K562 (cell line): ENCODE data around the gene KNG1. TPM values are rescaled to one million over a fixed set of nuclear protein-coding genes. Genes with fewer than 3 reads are reported as not detected.

Experiments used
- ATAC-seq: fragments of 200-7000 bp; cut with Tn5 transposase; 3 replicates; pipeline ENCODE4 v1.9.1; 2020; ENCODE audit warnings: moderate library complexity
- BruUV-seq: library from RNA; stranded (reverse); fragments of 400-500 nt; replicated peaks from 2 replicates; lab custom pipeline; 2021; lab: Mats Ljungman, UMichigan
- CTCF ChIA-PET: fragments of 300-600 bp; formaldehyde crosslinking; extraction: SDS; loops from one replicate; lab custom pipeline; 2021; ENCODE audit warnings: low intra/inter-chr PET ratio; lab: Yijun Ruan, JAX
- POLR2A ChIA-PET: fragments of 300-600, 350-650 bp; sonication (Branson Sonifier 250); formaldehyde crosslinking; extraction: SDS; loops from one replicate; lab custom pipeline; 2021; ENCODE audit warnings: antibody characterized with exemption, inconsistent platforms; lab: Yijun Ruan, JAX
- DNase-seq, 4 experiments: peaks; one replicate each; pipeline versions ENCODE4 v3.0.0 to v3.0.0-alpha.2; 2011 to 2018; ENCODE audit warnings: low spot score in 3 of 4, mixed read lengths in 3 of 4; ENCODE audit errors: extremely low read depth in 1 of 4
- FAIRE-seq: peaks from 2 replicates; lab custom pipeline; 2011; peaks lifted over from hg19 to GRCh38; lab: Jason Lieb, UNC
- H2AFZ ChIP-seq: 2 replicates; pipeline ENCODE4 v1.6.0; 2011; ENCODE audit warnings: low read depth, low read length, control low read depth, inconsistent platforms
- H3K27ac ChIP-seq: fragments of 200-600 bp; 3 replicates; pipeline ENCODE4 v1.8.0; 2011; ENCODE audit warnings: low read depth, mild to moderate bottlenecking, control low read depth, inconsistent platforms, low read length, moderate library complexity, mixed read lengths; ENCODE audit errors: extremely low read depth
- H3K27me3 ChIP-seq, 2 experiments: fragments of 300-600 bp in 1 of 2; 2 replicates in 1 of 2; 3 replicates in 1 of 2; pipeline versions ENCODE4 v1.6.0 to v1.8.0; 2011; ENCODE audit warnings: inconsistent platforms in 2 of 2, low read length in 2 of 2, mild to moderate bottlenecking in 1 of 2, mixed read lengths in 1 of 2, moderate library complexity in 1 of 2; ENCODE audit not compliant: control insufficient read depth in 2 of 2, insufficient read depth in 2 of 2
- H3K36me3 ChIP-seq: fragments of 300-600 bp; 3 replicates; pipeline ENCODE4 v1.8.0; 2011; ENCODE audit warnings: mild to moderate bottlenecking, low read length, inconsistent platforms; ENCODE audit not compliant: control insufficient read depth, insufficient read depth
- H3K4me1 ChIP-seq, 2 experiments: fragments of 200-600 bp in 1 of 2; replicated peaks in 1 of 2; 2 replicates in 1 of 2; 3 replicates in 1 of 2; pipeline versions ENCODE4 v1.5.1 to v1.8.0; 2011; ENCODE audit warnings: inconsistent platforms in 2 of 2, low read length in 2 of 2, mild to moderate bottlenecking in 1 of 2, mixed read lengths in 1 of 2, moderate library complexity in 1 of 2; ENCODE audit not compliant: control insufficient read depth in 2 of 2, insufficient read depth in 2 of 2
- H3K4me2 ChIP-seq: 2 replicates; pipeline ENCODE4 v1.6.1; 2011; ENCODE audit warnings: low read length, control low read depth, inconsistent platforms, mixed read lengths; ENCODE audit not compliant: insufficient read depth
- H3K4me3 ChIP-seq: fragments of 200-600 bp; sonication (generic), shearing (Covaris generic); 2 replicates; pipeline ENCODE4 v1.5.1; 2016; ENCODE audit warnings: control low read depth, inconsistent platforms
- H3K79me2 ChIP-seq: fragments of 200-600 bp; 3 replicates; pipeline ENCODE4 v1.8.0; 2011; ENCODE audit warnings: low read length, inconsistent platforms; ENCODE audit not compliant: control insufficient read depth, insufficient read depth
- H3K9ac ChIP-seq, 2 experiments: 2 replicates each; pipeline versions ENCODE4 v1.6.0 to v1.6.1; 2011; ENCODE audit warnings: low read depth in 2 of 2, low read length in 2 of 2, control low read depth in 1 of 2, inconsistent platforms in 1 of 2, mild to moderate bottlenecking in 1 of 2, mixed read lengths in 1 of 2; ENCODE audit not compliant: insufficient read depth in 1 of 2
- H3K9me1 ChIP-seq: one replicate; pipeline ENCODE4 v1.6.0; 2011; ENCODE audit warnings: inconsistent platforms, mild to moderate bottlenecking, low read length, moderate library complexity; ENCODE audit not compliant: control insufficient read depth, insufficient read depth
- H3K9me3 ChIP-seq: replicated peaks from 2 replicates; pipeline ENCODE4 v1.5.1; 2011; ENCODE audit warnings: low read depth, low read length, inconsistent platforms; ENCODE audit not compliant: control insufficient read depth, insufficient read depth
- H4K20me1 ChIP-seq: replicated peaks from 2 replicates; pipeline ENCODE4 v1.6.1; 2011; ENCODE audit warnings: low read length, inconsistent platforms, mixed read lengths; ENCODE audit not compliant: control insufficient read depth, insufficient read depth
- ATF1 ChIP-seq, 2 experiments: fragments of 450-650 bp in 1 of 2; IDR thresholded peaks; 2 replicates each; pipeline ENCODE4 v1.6.1; 2016; ENCODE audit warnings: missing compliant biosample characterization in 1 of 2, missing genetic modification characterization in 1 of 2
- ATF4 ChIP-seq: fragments of 450-650 bp; formaldehyde crosslinking; IDR thresholded peaks from 2 replicates; pipeline ENCODE4 v1.4.0; 2022; ENCODE audit warnings: mild to moderate bottlenecking, moderate library complexity
- BRF2 ChIP-seq: IDR thresholded peaks from 3 replicates; pipeline ENCODE4 v1.6.1; 2011; ENCODE audit warnings: borderline replicate concordance, mild to moderate bottlenecking; ENCODE audit not compliant: insufficient read length, insufficient read depth
- CLOCK ChIP-seq: fragments of 250-450 bp; sonication (Bioruptor Pico); IDR thresholded peaks from 2 replicates; pipeline ENCODE4 v1.4.0; 2020; ENCODE audit warnings: mild to moderate bottlenecking, moderate library complexity, borderline replicate concordance
- JUN ChIP-seq, 2 experiments: sonication (generic) in 1 of 2; formaldehyde crosslinking in 1 of 2; IDR thresholded peaks; 2 replicates each; pipeline versions ENCODE4 v1.6.1 to v1.8.0; 2012 to 2022; ENCODE audit warnings: borderline replicate concordance in 2 of 2, mild to moderate bottlenecking in 2 of 2, improper control_type of control experiment in 1 of 2, low read depth in 1 of 2, low read length in 1 of 2, missing genetic modification reagents in 1 of 2
- NELFE ChIP-seq: IDR thresholded peaks from 2 replicates; pipeline ENCODE4 v1.6.1; 2011; ENCODE audit warnings: mild to moderate bottlenecking; ENCODE audit not compliant: insufficient read depth, insufficient read length
- NFATC3 ChIP-seq: fragments of 450-650 bp; IDR thresholded peaks from 2 replicates; pipeline ENCODE4 v1.6.1; 2017; ENCODE audit warnings: mild to moderate bottlenecking
- ZNF134 ChIP-seq: fragments of 250-450 bp; sonication (Bioruptor Pico); conservative IDR thresholded peaks from 2 replicates; pipeline ENCODE4 v1.4.0; 2020
- ZNF140 ChIP-seq: fragments of 250-450 bp; sonication (Bioruptor Pico); IDR thresholded peaks from 2 replicates; pipeline ENCODE4 v1.8.0; 2021; ENCODE audit warnings: moderate library complexity, mild to moderate bottlenecking, inconsistent platforms
- ZNF274 ChIP-seq: IDR thresholded peaks from 2 replicates; pipeline ENCODE4 v1.6.1; 2011; ENCODE audit warnings: low read depth, mild to moderate bottlenecking, low read length, moderate library complexity, borderline replicate concordance
- WGBS: fragments of 100-300 bp; shearing (Covaris generic); methylation state at CpG from one replicate; pipeline ENCODE4 v1.1.6; 2016; ENCODE audit warnings: low coverage, mixed read lengths; ENCODE audit not compliant: insufficient coverage; ENCODE audit errors: missing lambda C conversion rate; 5-methylcytosine and 5-hydroxymethylcytosine counted together
- in situ Hi-C: fragments of 300-500 bp; cut with MboI; formaldehyde crosslinking; loops from 4 replicates; pipeline ENCODE4 v1.15.0; 2018; ENCODE audit warnings: inconsistent platforms, mixed read lengths
- intact Hi-C: fragments of 100-400 bp; cut with micrococcal nuclease; formaldehyde crosslinking; loops from 2 replicates; pipeline ENCODE4 v1.14.2; 2022
- polyA plus RNA-seq, 8 experiments: library from polyadenylated mRNA; depleted of rRNA in 4 of 8; stranded (reverse) in 5 of 8; unstranded in 3 of 8; fragments of >200 nt; fragmentation: Nextera tagmentation in 2 of 8; fragmentation: Illumina TruSeq in 1 of 8; extraction: Ambion mirVana in 2 of 8; extraction: Trizol in 1 of 8; gene quantifications; 2 replicates each; pipeline versions ENCODE4 v1.2.1 to v1.2.3, GENCODE V29; 2011 to 2014; ENCODE audit warnings: inconsistent platforms in 1 of 8, missing spikeins in 1 of 8
- total RNA-seq, 7 experiments: library from RNA; depleted of rRNA in 6 of 7; stranded (reverse); fragments of >200 nt in 6 of 7; fragmentation: Illumina TruSeq in 2 of 7; extraction: Trizol in 2 of 7; gene quantifications; 2 replicates each; pipeline versions ENCODE4 v1.2.1 to v1.2.3, GENCODE V29; 2011 to 2021; ENCODE audit warnings: low replicate concordance in 1 of 7
- TF ChIP-seq, protein P1 (sequence below): sonication (generic); formaldehyde crosslinking; IDR thresholded peaks from 2 replicates; pipeline ENCODE4 v1.5.0; 2020; ENCODE audit warnings: missing genetic modification reagents
- TF ChIP-seq, protein P2 (sequence below): fragments of 250-450 bp; sonication (Bioruptor Pico); IDR thresholded peaks from 2 replicates; pipeline ENCODE4 v1.9.0; 2021; ENCODE audit warnings: mild to moderate bottlenecking, inconsistent platforms

Gene KNG1
- total and polyA plus RNA-seq, 9 of the 15 experiments (the other 6 are each of a cell fraction or from before 2014, with no cell fraction given), result 0.09 TPM; not detected in 8

DNA sequence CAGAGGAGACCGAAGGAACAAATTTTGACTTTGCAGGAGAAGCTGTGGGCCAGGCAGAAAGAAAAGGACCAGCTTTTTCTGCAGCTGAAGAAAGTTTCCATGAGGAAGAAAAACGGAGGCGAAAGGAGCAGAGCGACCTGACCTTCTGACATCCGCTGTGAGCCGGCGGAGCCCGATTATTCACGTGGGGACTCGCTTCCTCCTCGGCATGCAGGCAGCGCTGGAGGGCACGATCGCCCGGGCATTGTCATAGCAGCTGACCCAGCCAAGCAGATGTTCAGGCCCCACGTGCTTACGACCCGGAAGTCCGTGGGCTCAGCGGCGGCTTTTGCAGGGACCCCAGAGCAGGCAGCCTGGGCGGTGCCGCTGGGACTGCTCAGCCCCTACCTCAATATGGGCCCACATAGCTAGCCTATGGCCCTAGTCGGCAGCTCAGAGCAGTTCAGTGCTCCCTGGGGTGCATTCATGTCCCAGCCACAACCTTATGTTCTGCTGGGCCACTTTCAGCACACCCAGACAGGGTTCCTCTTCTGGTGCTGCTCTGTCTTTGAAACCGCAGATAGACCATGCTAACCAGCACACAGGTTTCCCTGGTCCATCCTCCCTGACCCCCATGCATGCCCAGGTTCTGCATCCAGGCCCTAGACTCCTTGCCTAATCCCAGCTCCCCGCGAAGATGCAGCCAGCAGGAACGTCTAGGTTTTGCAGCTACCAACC, 55.7 kb downstream of the KNG1 start:
- Histone ChIP-seq H3K4me1 (peaks cover 0 to 13% of the 10 kb centered on the region in 2 experiments; a peak in 2 of 5 replicates), H3K4me3 (no peak overlapping the region), H3K27me3 (peaks cover 0 to 10% of the 10 kb centered on the region in 2 experiments; a peak in 2 of 5 replicates), H3K4me2 (no peak overlapping the region), H3K9me1 (no peaks in the 10 kb centered on the region), H2AFZ (no peak overlapping the region; the same call in 1 of the 2 replicates), H3K9me3 (no peaks in the 10 kb centered on the region), H3K79me2 (no peaks in the 10 kb centered on the region), H3K27ac (no peak overlapping the region), H4K20me1 (no peaks in the 10 kb centered on the region), H3K9ac (peak overlapping the region in 1 of 2 experiments; percentile 43; a peak in 1 of 4 replicates), H3K36me3 (no peaks in the 10 kb centered on the region)
- POLR2A ChIA-PET, result interaction anchor here (1.2 to 4.5 kb wide), 3 partner anchors 9 to 192 kb away, joined by 3 to 68 read pairs (median 5); partner anchors contain the start of gene EIF4A2
- DNase-seq, result no peak
- in situ Hi-C loops (no loop called here), intact Hi-C loops (no loop called here)
- CTCF ChIA-PET, result interaction anchor here (0.7 kb wide), 1 partner anchor 479 kb away, joined by 3 read pairs; no protein-coding TSS in a partner anchor
- no peak for FAIRE-seq
- BruUV-seq, result no TSS peak
- peak; percentile 27 for ATAC-seq
- WGBS, result 58% methylated on average over 17 of the region's 28 CpGs
- TF ChIP-seq, protein P1, sequence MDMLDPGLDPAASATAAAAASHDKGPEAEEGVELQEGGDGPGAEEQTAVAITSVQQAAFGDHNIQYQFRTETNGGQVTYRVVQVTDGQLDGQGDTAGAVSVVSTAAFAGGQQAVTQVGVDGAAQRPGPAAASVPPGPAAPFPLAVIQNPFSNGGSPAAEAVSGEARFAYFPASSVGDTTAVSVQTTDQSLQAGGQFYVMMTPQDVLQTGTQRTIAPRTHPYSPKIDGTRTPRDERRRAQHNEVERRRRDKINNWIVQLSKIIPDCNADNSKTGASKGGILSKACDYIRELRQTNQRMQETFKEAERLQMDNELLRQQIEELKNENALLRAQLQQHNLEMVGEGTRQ (CRISPR knock-in tag), result no peak
- no peak for TF ChIP-seq NFATC3
- no peak for TF ChIP-seq ZNF134 (CRISPR knock-in tag)
- TF ChIP-seq ATF1 (CRISPR knock-in tag; IDR thresholded peaks at IDR 0.05), result no peak
- no peak for TF ChIP-seq ATF1 (tag; IDR thresholded peaks at IDR 0.05)
- TF ChIP-seq, protein P2, sequence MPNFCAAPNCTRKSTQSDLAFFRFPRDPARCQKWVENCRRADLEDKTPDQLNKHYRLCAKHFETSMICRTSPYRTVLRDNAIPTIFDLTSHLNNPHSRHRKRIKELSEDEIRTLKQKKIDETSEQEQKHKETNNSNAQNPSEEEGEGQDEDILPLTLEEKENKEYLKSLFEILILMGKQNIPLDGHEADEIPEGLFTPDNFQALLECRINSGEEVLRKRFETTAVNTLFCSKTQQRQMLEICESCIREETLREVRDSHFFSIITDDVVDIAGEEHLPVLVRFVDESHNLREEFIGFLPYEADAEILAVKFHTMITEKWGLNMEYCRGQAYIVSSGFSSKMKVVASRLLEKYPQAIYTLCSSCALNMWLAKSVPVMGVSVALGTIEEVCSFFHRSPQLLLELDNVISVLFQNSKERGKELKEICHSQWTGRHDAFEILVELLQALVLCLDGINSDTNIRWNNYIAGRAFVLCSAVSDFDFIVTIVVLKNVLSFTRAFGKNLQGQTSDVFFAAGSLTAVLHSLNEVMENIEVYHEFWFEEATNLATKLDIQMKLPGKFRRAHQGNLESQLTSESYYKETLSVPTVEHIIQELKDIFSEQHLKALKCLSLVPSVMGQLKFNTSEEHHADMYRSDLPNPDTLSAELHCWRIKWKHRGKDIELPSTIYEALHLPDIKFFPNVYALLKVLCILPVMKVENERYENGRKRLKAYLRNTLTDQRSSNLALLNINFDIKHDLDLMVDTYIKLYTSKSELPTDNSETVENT (CRISPR knock-in tag), result no peak
- TF ChIP-seq ZNF140 (CRISPR knock-in tag), result no peak
- TF ChIP-seq CLOCK (CRISPR knock-in tag), result no peak
- TF ChIP-seq JUN (IDR thresholded peaks at IDR 0.05; ENCODE audit: borderline replicate concordance, low read depth, low read length), result no peak
- TF ChIP-seq JUN (CRISPR knock-in tag; IDR thresholded peaks at IDR 0.05; ENCODE audit: borderline replicate concordance), result no peak
- TF ChIP-seq BRF2, result no peak
- no peak for TF ChIP-seq ATF4 (CRISPR knock-in tag)
- TF ChIP-seq ZNF274, result no peak
- no peak for TF ChIP-seq NELFE
